Stimulated activated CD8-positive, alpha-beta memory T cell treated with anti-CD3 and anti-CD28 coated beads, Interleukin-4, amount 100 ng/mL, for 4 hours (primary cell): Measurements from ENCODE around the gene DENND2A.
"Not testable (repeated sequence)": the region's sequence is repeated elsewhere in the genome, so short reads cannot be mapped to it uniquely, and the experiment has no call there.

Source experiments
- DNase-seq, 2 donors: peaks; one replicate each; pipeline ENCODE4 v3.0.0-alpha.2; 2020; ENCODE audit warnings: low read depth in 2 of 2, low spot score in 1 of 2

The DENND2A gene

GRCh38 chr7:140649556-140650205 lies 9.1 kb upstream of the DENND2A start:
- no peak for DNase-seq

GRCh38 chr7:140646931-140647647 lies 6.5 kb upstream of the DENND2A start:
- peak in 1 of 2 donors; percentile 13 for DNase-seq

- no peak for DNase-seq
Measured at GRCh38 chr7:140645166-140645900, 4.7 kb upstream of the DENND2A start.

- not testable (repeated sequence) for DNase-seq
Measured at GRCh38 chr7:140644761-140645160, 4.1 kb upstream of the DENND2A start.

- no peak for DNase-seq
Measured at GRCh38 chr7:140643416-140643815, 2.8 kb upstream of the DENND2A start.

GRCh38 chr7:140641524-140642195 lies 1.0 kb upstream of the DENND2A start:
- DNase-seq: no peak

- no peak for DNase-seq
Measured at GRCh38 chr7:140640060-140640637, 464 bp downstream of the DENND2A start.

- DNase-seq: no peak
Measured at GRCh38 chr7:140639366-140640053, 1.1 kb downstream of the DENND2A start.

- DNase-seq: no peak
Measured at GRCh38 chr7:140638173-140638791, 2.3 kb downstream of the DENND2A start.

- no peak for DNase-seq
Measured at GRCh38 chr7:140637400-140637799, 3.2 kb downstream of the DENND2A start.

GRCh38 chr7:140635816-140636215 lies 4.8 kb downstream of the DENND2A start:
- DNase-seq: no peak

GRCh38 chr7:140635345-140635744 lies 5.3 kb downstream of the DENND2A start:
- DNase-seq: no peak

GRCh38 chr7:140631602-140632001 lies 9.0 kb downstream of the DENND2A start:
- DNase-seq: no peak

GRCh38 chr7:140631021-140631420 lies 9.6 kb downstream of the DENND2A start:
- DNase-seq: no peak

- no peak for DNase-seq
Measured at GRCh38 chr7:140625908-140626868, 14.4 kb downstream of the DENND2A start.

- not testable (repeated sequence) for DNase-seq
Measured at GRCh38 chr7:140625192-140625558, 15.4 kb downstream of the DENND2A start.

GRCh38 chr7:140624392-140625191 lies 16.0 kb downstream of the DENND2A start:
- no peak for DNase-seq

GRCh38 chr7:140623980-140624379 lies 16.6 kb downstream of the DENND2A start:
- DNase-seq: no peak
